Mesothelial cell of epicardium (in vitro differentiated cells): Measurements from ENCODE around the gene SLC25A29. TPM values are rescaled to one million over a fixed set of nuclear protein-coding genes. Genes with fewer than 3 reads are reported as not detected.

Source experiments
- DNase-seq, 2 experiments: peaks; one replicate each; pipeline ENCODE4 v3.0.0; 2021; ENCODE audit warnings: low spot score in 2 of 2; ENCODE audit not compliant: unreplicated experiment in 2 of 2
- H3K27ac Mint-ChIP-seq: 2 replicates; pipeline ENCODE4 v1.8.0; 2021; ENCODE audit warnings: mixed read lengths
- H3K27me3 Mint-ChIP-seq: 2 replicates; pipeline ENCODE4 v1.8.0; 2021; ENCODE audit warnings: low read depth, mixed read lengths
- H3K36me3 Mint-ChIP-seq: 2 replicates; pipeline ENCODE4 v1.8.0; 2021; ENCODE audit warnings: mixed read lengths
- H3K4me1 Mint-ChIP-seq: 2 replicates; pipeline ENCODE4 v1.8.0; 2021; ENCODE audit warnings: mixed read lengths
- H3K4me3 Mint-ChIP-seq: 2 replicates; pipeline ENCODE4 v1.8.0; 2021; ENCODE audit warnings: mild to moderate bottlenecking, moderate library complexity, mixed read lengths
- H3K9me3 Mint-ChIP-seq: 2 replicates; pipeline ENCODE4 v1.8.0; 2021; ENCODE audit warnings: mixed read lengths
- CTCF ChIP-seq: fragments of 200-600 bp; sonication (generic); IDR thresholded peaks from one replicate; pipeline ENCODE4 v1.5.0; 2021; ENCODE audit warnings: antibody characterized with exemption; ENCODE audit not compliant: unreplicated experiment
- total RNA-seq: library from RNA; stranded (reverse); gene quantifications from 3 replicates; pipeline ENCODE4 v1.2.1, GENCODE V29; 2021

Gene SLC25A29
- 102 to 103 TPM (median 102 TPM) in 3 replicates for total RNA-seq

GRCh38 chr14:100306101-100306997, at the start of gene SLC25A29:
TSS of gene SLC25A29 (minus strand) at chr14:100306444. CDS start at chr14:100306232, 212 bp downstream.
- Mint-ChIP-seq H3K36me3 (peaks cover 1% of the 10 kb centered on the region), H3K9me3 (no peaks in the 10 kb centered on the region), H3K27me3 (no peaks in the 10 kb centered on the region), H3K4me3 (peak within 1 kb of the TSS; percentile 89), H3K27ac (peak within 1 kb of the TSS; percentile 82), H3K4me1 (peaks cover 23% of the 10 kb centered on the region)
- no peak for TF ChIP-seq CTCF
- peak; percentile 81 to 83 for DNase-seq

GRCh38 chr14:100350986-100351385, 44.7 kb upstream of the SLC25A29 start:
- Mint-ChIP-seq H3K4me3 (no peak overlapping the region), H3K36me3 (peaks cover 40% of the 10 kb centered on the region), H3K27ac (no peak overlapping the region), H3K4me1 (no peaks in the 10 kb centered on the region), H3K9me3 (no peaks in the 10 kb centered on the region), H3K27me3 (no peaks in the 10 kb centered on the region)
- no peak for TF ChIP-seq CTCF
- no peak for DNase-seq

GRCh38 chr14:100350276-100350926, 44.2 kb upstream of the SLC25A29 start:
- H3K9me3 Mint-ChIP-seq, result no peaks in the 10 kb centered on the region
- H3K27ac Mint-ChIP-seq, result no peak overlapping the region
- no peaks in the 10 kb centered on the region for H3K27me3 Mint-ChIP-seq
- H3K4me1 Mint-ChIP-seq, result no peaks in the 10 kb centered on the region
- TF ChIP-seq CTCF, result no peak
- DNase-seq, result no peak
- H3K4me3 Mint-ChIP-seq, result no peak overlapping the region
- H3K36me3 Mint-ChIP-seq, result peaks cover 44% of the 10 kb centered on the region

- Mint-ChIP-seq H3K4me3 (no peak overlapping the region), H3K36me3 (peaks cover 40% of the 10 kb centered on the region), H3K27me3 (no peaks in the 10 kb centered on the region), H3K4me1 (no peaks in the 10 kb centered on the region), H3K9me3 (no peaks in the 10 kb centered on the region), H3K27ac (no peak overlapping the region)
- DNase-seq, result no peak
- no peak for TF ChIP-seq CTCF
These were observed 42.8 kb upstream of the SLC25A29 start for GRCh38 chr14:100348784-100349685.

- H3K27me3 Mint-ChIP-seq, result no peaks in the 10 kb centered on the region
- no peak for TF ChIP-seq CTCF
- H3K4me3 Mint-ChIP-seq, result no peak overlapping the region
- DNase-seq, result no peak
- H3K4me1 Mint-ChIP-seq, result no peaks in the 10 kb centered on the region
- H3K9me3 Mint-ChIP-seq, result no peaks in the 10 kb centered on the region
- no peak overlapping the region for H3K27ac Mint-ChIP-seq
- peaks cover 36% of the 10 kb centered on the region for H3K36me3 Mint-ChIP-seq
These were observed 42.0 kb upstream of the SLC25A29 start for GRCh38 chr14:100348253-100348729.
